Stimulated activated CD8-positive, alpha-beta memory T cell treated with anti-CD3 and anti-CD28 coated beads, Interleukin-4, amount 100 ng/mL, for 24 hours (primary cell): ENCODE measurements around the gene NELL2.

Experiments
- DNase-seq: peaks from one replicate; pipeline ENCODE4 v3.0.0-alpha.2; 2020; ENCODE audit warnings: low read depth

The NELL2 gene

DNA sequence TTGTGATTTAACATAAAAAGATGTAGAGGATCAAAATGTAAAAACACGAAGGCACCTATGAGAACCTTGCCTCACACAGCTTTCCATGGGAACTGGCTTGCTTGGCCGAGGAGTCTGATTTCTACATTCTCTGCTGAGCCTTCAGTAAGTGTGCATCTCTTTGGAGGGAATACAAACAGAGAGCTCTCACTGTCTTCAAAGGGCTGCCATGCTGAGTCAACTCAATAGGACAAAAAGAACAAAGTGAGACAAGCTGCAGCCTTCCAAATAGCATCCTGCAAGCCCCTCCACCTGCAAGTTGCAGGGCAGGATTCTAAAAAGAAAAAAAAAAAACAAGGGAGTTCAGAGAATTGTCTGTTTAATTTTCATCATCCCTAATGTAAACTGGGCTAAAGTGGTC is 411.9 kb downstream of the NELL2 start:
- no peak for DNase-seq

DNA sequence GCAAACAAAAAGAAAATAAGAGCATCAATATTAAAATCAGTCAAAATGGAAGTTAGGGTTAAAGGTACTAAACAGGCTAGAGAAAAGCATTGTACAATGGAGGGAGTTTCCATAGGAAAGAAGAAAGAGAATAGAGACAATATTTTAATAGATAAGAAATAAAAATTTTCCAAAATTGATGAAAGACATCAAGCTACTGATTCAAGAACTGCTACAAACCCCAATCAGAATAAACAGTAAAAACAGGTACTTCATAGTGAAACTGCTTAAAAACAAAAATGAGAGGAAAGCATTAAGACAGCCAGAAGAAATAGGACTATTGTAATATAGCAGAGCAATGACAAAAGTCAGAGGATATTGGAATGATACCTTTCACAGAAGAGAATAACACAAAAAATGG is 413.4 kb downstream of the NELL2 start:
- no peak for DNase-seq

- DNase-seq = no peak
Measured at GRCh38 chr12:44460261-44460660, 415.9 kb downstream of the NELL2 start.

DNA sequence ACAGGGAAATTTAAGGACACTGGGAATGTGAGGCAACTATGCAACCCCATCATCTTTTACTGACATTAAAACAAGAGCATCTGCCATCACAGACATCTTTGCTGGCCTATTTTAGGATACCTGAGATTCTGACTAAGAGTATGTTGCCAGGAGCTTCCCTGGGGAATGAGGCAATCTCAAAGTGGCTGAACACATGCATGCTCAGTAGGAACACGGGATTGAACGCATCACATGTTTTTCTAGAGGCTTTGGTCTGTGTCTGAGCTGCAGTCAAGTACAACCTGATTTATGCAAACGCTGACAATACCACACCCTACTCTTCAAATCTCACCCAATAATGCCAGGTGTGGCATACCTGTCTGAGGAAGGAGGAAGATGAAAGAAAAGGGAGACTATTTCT is 416.5 kb downstream of the NELL2 start:
- no peak for DNase-seq
